Measurements from ENCODE around the gene TMEM163.

Gene TMEM163

DNA sequence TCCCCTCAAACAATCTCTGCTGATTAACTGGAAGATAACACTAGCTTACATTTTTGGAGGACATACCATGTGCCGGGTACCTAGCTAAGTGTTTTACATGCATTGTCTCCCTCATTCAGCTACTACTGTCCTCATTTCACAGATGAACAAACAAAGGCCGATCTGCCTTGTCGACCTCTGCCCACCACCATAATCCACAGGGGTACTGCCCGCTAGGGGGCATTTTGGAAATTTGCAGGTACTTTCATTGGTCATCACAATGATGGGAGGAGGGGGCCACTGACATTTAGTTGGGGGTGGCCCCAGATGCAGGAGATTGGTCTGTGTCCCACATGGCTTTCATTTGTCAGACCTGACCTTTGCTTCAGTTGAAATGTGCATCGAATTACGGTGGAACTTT lies 3.9 kb upstream of the TMEM163 start:
- no peak for DNase-seq
- Histone ChIP-seq H3K4me1 (peaks cover 0 to 17% (median 12%) of the 10 kb centered on the region in 4 donors), H3K27me3 (peaks cover 0 to 45% of the 10 kb centered on the region in 2 donors), H3K9me3 (no peaks in the 10 kb centered on the region), H3K36me3 (no peaks in the 10 kb centered on the region), H3K27ac (no peak overlapping the region), H3K4me3 (no peak overlapping the region)
- intact Hi-C loops (cut with DNase I; ENCODE audit: low total_unique reads) = no loop called here
- TF ChIP-seq, protein P1, sequence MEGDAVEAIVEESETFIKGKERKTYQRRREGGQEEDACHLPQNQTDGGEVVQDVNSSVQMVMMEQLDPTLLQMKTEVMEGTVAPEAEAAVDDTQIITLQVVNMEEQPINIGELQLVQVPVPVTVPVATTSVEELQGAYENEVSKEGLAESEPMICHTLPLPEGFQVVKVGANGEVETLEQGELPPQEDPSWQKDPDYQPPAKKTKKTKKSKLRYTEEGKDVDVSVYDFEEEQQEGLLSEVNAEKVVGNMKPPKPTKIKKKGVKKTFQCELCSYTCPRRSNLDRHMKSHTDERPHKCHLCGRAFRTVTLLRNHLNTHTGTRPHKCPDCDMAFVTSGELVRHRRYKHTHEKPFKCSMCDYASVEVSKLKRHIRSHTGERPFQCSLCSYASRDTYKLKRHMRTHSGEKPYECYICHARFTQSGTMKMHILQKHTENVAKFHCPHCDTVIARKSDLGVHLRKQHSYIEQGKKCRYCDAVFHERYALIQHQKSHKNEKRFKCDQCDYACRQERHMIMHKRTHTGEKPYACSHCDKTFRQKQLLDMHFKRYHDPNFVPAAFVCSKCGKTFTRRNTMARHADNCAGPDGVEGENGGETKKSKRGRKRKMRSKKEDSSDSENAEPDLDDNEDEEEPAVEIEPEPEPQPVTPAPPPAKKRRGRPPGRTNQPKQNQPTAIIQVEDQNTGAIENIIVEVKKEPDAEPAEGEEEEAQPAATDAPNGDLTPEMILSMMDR (IDR thresholded peaks at IDR 0.05) = no peak

DNA sequence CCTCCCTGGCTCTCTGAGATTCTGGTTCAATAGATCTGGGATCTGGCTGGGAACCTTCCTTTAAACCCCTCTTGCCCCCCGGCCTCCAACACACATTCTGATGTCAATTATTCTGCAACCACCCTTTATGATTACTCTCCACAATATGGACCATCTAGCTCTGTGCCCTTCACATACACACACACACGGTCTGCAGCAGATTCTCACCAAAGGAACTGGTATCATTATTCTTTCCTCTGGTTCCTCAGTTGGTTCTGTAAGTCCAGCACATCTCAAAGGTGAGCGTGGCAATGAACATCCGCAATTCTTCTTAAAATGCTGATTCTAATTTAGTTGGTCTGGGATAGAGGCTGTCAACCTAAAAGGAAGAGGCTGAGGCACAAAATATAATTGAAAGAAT lies 2.8 kb upstream of the TMEM163 start:
- H3K9me3 ChIP-seq = no peaks in the 10 kb centered on the region
- intact Hi-C loops (cut with DNase I; ENCODE audit: low total_unique reads) = no loop called here
- TF ChIP-seq, protein P1 (IDR thresholded peaks at IDR 0.05) = no peak
- no peaks in the 10 kb centered on the region for H3K36me3 ChIP-seq
- no peak overlapping the region for H3K27ac ChIP-seq
- no peak for DNase-seq
- no peak overlapping the region for H3K4me3 ChIP-seq
- H3K27me3 ChIP-seq = peaks cover 0 to 57% of the 10 kb centered on the region in 2 donors
- H3K4me1 ChIP-seq = peaks cover 0 to 22% (median 15%) of the 10 kb centered on the region in 4 donors

DNA sequence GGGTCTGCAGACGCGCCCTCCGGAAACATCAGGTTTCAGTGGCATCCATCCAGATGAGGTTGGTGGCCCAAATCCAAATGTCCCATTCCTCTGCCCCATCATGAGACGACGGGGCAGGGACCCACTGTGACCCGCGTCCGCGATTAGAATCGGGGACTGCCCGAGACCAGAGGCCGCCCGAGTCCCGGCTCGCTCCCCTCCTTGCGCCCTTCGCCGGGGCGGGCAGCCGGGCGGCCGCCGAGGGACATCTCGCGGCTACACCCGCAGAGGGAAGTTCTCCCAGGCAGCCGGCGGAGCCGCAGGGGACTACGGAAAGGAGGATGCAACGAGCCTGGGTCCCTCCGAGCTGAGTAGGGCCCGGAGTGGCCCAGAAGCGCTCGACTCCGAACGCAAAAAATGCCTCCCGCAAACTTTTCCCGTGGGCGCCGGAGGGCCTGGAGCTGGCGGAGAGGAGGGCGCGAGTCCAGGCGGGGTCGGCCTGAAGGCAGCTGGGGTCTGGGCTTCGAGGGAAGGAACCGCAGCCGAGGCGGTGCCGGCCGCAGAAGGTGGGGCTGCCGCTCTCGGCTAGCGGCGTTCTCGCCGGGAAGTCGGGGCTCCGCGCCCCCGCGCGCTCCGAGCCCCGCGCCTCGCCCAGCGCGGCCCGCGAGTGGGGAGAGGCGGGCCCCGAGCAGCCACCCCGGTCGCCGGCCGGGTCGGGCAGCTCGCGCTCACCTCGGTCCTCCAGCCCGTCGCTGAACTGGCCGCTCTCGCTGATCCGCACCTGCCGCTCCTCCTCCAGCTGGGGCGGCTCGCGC lies 580 bp downstream of the TMEM163 start:
- Histone ChIP-seq H3K36me3 (no peaks in the 10 kb centered on the region), H3K27me3 (peaks cover 0 to 70% of the 10 kb centered on the region in 2 donors), H3K27ac (no peak overlapping the region), H3K9me3 (no peaks in the 10 kb centered on the region), H3K4me3 (peak overlapping the region; percentile 32 to 51), H3K4me1 (peaks cover 0 to 22% (median 15%) of the 10 kb centered on the region in 4 donors)
- intact Hi-C loops (cut with DNase I; ENCODE audit: low total_unique reads) = no loop called here
- TF ChIP-seq, protein P1 (IDR thresholded peaks at IDR 0.05) = no peak
- DNase-seq = no peak

DNA sequence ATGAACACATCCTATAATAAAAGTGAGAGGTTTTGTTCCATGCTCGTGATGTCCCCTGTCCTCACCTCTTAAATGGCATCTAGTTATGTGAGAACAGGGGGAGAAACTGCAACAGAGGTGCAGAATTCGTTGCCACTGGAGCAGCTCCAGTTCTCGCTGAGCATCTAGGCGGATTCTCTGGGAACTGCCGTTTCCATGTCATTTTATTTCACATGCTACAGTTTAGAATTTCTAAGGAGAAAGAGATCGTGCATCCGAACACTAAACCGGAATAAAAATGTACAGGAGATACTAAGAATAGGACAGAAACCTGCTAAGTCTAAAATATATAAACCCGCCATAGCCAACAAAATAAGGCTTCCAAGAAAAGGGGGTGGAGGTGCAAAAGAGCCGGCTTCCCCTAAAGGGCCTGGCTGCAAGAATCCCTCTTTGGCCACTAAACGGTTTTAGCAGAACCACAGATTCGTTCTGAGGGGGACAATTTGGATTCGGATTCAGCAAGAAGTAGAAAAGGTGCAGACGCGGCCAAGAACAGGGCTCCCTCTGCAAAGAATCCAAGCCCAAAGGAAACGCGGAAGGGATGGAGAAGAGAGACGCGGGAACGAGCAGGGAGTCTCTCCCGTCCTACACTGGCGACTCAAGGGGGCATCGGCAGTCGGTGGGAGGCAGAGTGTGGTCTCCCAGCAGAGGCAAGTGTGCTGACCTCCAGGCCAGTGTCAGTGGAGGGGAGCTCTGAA lies 1.3 kb downstream of the TMEM163 start:
- DNase-seq = no peak
- TF ChIP-seq, protein P1 (IDR thresholded peaks at IDR 0.05) = no peak

DNA sequence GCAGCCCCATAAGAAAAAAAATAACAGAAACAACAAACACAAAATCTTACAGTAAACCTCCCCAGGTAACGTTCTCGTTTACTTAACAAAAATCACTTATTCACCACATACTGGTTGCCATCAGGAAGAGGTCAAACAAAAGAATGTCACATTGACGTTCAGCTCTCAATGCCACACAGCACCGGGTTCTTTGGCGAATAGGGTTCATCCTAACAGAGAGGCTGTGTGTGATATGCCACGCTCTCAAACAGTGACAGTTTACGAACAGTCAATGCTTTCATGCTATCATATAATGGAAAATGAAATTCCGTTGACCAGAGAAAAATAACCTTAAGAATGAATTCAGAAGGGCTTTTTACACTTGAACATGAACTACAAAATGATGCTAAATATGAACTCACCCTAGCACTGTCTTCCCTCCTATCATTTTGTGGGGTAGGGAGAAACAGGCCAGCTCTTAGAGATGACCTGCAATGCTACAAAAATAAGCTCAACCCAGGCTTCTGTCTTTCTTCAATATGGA lies 2.0 kb downstream of the TMEM163 start:
- no peak overlapping the region for H3K27ac ChIP-seq
- no peak overlapping the region for H3K4me3 ChIP-seq
- H3K36me3 ChIP-seq = no peaks in the 10 kb centered on the region
- peaks cover 0 to 66% of the 10 kb centered on the region in 2 donors for H3K27me3 ChIP-seq
- H3K4me1 ChIP-seq = peaks cover 0 to 22% (median 15%) of the 10 kb centered on the region in 4 donors
- TF ChIP-seq, protein P1 (IDR thresholded peaks at IDR 0.05) = no peak
- no peak for DNase-seq
- H3K9me3 ChIP-seq = no peaks in the 10 kb centered on the region
- intact Hi-C loops (cut with DNase I; ENCODE audit: low total_unique reads) = no loop called here

More for the DNA sequence above, 1.3 kb downstream of the TMEM163 start:
- Histone ChIP-seq H3K4me3 (peak overlapping the region; percentile 32 to 51), H3K36me3 (no peaks in the 10 kb centered on the region), H3K4me1 (peaks cover 0 to 22% (median 15%) of the 10 kb centered on the region in 4 donors), H3K27ac (no peak overlapping the region), H3K27me3 (peaks cover 0 to 66% of the 10 kb centered on the region in 2 donors), H3K9me3 (no peaks in the 10 kb centered on the region)
- intact Hi-C loops (cut with DNase I; ENCODE audit: low total_unique reads) = no loop called here
